Body of pancreas (tissue), 4 donors: ENCODE measurements around the gene KIAA2012.

Experiments
- CTCF ChIP-seq, 7 experiments: fragments of 450-650 bp in 4 of 7; fragments of 200-600 bp in 3 of 7; sonication (generic) in 3 of 7; IDR thresholded peaks; one replicate each; pipeline ENCODE4 v1.5.1; 2016 to 2019; ENCODE audit warnings: antibody characterized with exemption in 7 of 7
- POLR2A ChIP-seq, 3 donors: fragments of 450-650 bp; IDR thresholded peaks; one replicate each; pipeline ENCODE4 v1.6.1; 2016; ENCODE audit warnings: antibody characterized with exemption in 3 of 3, mild to moderate bottlenecking in 2 of 3

DNA sequence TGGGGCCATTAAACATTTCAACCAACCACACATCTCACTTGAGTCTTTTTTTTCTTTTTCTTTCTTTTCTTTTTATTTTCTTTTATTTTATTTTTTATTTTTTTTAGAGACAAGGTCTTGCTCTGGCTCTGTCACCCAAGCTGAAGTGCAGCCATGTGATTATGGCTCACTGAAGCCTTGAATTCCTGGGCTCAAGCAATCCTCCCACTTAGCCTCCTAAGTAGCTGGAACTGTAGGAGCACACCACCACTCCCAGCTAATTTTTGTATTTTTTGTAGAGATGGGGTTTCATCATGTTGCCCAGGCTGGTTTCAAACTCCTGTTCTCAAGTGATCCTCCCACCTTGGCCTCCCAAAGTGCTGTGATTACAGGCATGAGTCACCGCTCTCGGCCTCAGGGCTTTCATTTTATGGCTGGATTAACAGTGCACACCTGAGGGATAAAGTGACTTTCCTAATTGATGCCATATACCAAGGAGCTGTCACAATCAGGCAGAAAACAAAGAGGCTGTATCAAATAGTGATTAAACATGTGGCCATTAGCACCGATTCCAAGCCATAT lies 21.5 kb downstream of the KIAA2012 start:
- no peak for TF ChIP-seq CTCF (IDR thresholded peaks at IDR 0.05)
- TF ChIP-seq POLR2A (IDR thresholded peaks at IDR 0.05), result no peak
